IPS-20b (cell line): ENCODE results near the gene H2BK1.

Experiments used
- H3K27ac ChIP-seq: one replicate; pipeline ENCODE4 v1.5.1; 2013; ENCODE audit warnings: low read length
- H3K27me3 ChIP-seq: 2 replicates; pipeline ENCODE4 v1.6.1; 2013; ENCODE audit warnings: mild to moderate bottlenecking, low read length, inconsistent platforms; ENCODE audit not compliant: insufficient read depth
- H3K36me3 ChIP-seq: 2 replicates; pipeline ENCODE4 v1.6.1; 2013; ENCODE audit warnings: low read depth, mild to moderate bottlenecking, inconsistent platforms, low read length, moderate library complexity; ENCODE audit not compliant: insufficient read depth
- H3K4me1 ChIP-seq: 2 replicates; pipeline ENCODE4 v1.6.1; 2013; ENCODE audit warnings: mild to moderate bottlenecking, control low read depth, inconsistent platforms, low read length, moderate library complexity; ENCODE audit not compliant: insufficient read depth
- H3K4me3 ChIP-seq: 2 replicates; pipeline ENCODE4 v1.5.1; 2013; ENCODE audit warnings: mild to moderate bottlenecking, low read length, inconsistent platforms
- H3K9ac ChIP-seq: 2 replicates; pipeline ENCODE4 v1.6.1; 2013; ENCODE audit warnings: low read depth, mild to moderate bottlenecking, inconsistent platforms, low read length, moderate library complexity
- H3K9me3 ChIP-seq: 2 replicates; pipeline ENCODE4 v1.6.1; 2013; ENCODE audit warnings: mild to moderate bottlenecking, low read depth, low read length, inconsistent platforms; ENCODE audit not compliant: insufficient read depth

The H2BK1 gene

DNA sequence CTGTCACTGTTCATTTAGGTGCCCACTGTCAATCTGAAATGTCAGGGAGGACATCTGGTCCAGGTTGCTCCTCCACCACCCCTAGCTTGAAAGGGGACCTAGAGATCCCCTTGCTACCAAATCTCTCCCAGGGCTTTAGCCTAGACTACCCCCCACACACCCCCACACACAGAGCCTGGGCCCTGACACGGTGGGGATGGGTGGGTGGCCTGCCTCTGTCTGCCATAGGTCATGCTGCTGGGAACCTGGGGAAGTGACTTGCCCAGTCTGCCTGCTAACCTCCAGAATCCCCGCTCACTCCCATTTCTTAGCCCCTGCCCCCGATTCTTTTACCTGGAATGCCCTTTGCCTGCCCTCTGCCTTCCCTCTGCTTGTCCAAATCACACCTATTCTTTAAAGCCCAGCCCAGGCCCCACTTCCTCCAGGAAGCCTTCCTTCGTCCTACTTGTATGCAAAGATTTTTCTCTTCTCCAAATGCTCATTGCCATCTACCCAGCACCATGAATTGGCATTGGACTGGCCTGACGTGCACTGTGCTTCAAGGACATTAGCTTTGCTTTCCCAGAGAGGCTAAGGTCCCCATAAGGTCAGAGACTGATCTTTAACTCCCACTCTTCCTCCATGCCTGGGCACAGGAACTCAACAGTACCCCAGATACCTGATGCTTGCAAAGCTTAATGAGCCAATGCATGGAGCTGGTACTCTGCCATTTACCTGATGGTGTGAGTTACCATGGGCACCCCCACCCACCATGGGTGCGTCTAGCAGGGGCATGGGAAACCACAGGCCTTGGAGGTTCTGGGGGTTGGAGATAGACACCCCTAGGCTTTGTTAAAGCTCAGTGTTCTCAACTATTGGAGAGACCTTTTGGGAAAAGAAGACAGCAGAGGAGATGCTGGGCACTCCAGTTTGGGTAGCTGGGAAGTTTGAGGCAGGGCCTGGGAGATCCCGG lies 40.2 kb upstream of the H2BK1 start:
- H3K36me3 ChIP-seq: no peaks in the 10 kb centered on the region
- no peak overlapping the region for H3K27ac ChIP-seq
- H3K9me3 ChIP-seq: no peaks in the 10 kb centered on the region
- peak overlapping the region; percentile 61 for H3K4me3 ChIP-seq
- peaks cover 93% of the 10 kb centered on the region for H3K27me3 ChIP-seq
- H3K4me1 ChIP-seq: peaks cover 22% of the 10 kb centered on the region
- H3K9ac ChIP-seq: peak overlapping the region; percentile 51; the same call in 1 of the 2 replicates

DNA sequence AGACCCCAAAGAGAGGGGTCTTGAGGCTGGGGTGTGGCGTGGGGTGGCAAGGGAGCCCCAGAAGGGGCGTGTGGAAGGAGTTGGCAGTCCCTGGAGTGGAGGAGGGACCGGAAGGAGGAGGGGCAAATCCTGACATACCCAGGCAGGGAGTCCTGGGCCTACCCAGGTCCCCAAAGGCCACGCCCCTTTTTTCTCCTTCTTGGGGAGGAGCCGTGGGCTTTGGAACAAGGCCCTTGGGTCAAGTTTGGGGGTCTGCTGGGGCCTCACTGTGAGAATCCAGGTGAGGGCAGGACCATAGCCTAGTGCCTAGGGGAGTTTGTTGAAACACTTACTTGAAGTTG lies 39.4 kb upstream of the H2BK1 start:
- Histone ChIP-seq H3K4me1 (peaks cover 26% of the 10 kb centered on the region), H3K9me3 (no peaks in the 10 kb centered on the region), H3K9ac (no peak overlapping the region), H3K27ac (no peak overlapping the region), H3K4me3 (peak overlapping the region; percentile 60; the same call in 1 of the 2 replicates), H3K27me3 (peaks cover 92% of the 10 kb centered on the region), H3K36me3 (no peaks in the 10 kb centered on the region)

DNA sequence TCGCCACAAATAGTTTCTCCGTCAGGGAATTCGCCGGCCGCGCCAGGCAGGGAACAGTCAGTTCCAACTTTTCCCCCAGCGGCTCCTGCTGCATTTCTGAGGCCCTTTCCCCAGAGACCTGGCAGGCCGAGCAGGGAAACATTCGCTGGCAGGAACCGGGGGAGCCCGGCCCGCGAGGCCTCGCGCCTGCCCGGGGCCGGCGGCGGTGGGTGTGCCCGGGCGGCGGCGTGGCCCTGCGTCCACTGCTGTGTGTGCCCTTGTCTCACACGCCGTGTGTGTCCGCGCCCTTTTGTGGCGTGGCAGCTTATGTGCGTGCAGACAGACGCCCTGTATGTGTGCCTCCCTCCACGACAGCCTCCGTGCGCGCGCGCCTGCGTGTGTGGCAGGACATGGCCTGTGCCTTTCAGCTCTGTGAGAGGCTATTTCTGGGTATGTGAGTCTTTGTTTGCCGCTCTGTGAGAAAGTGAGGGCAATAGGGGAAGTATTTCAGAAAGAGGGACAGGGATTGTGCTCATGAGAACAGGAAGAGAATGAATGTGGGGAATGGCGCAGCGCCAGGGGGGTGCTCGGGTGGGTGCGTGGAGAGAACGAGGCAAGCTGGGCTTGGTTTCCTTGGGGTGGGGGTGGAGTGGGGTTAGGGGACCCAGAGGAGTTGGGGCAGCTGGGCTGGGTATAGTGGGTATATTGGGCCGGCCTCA lies 38.9 kb upstream of the H2BK1 start:
- Histone ChIP-seq H3K27me3 (peaks cover 92% of the 10 kb centered on the region), H3K4me3 (peak overlapping the region; percentile 60), H3K36me3 (no peaks in the 10 kb centered on the region), H3K9me3 (no peaks in the 10 kb centered on the region), H3K9ac (no peak overlapping the region), H3K27ac (no peak overlapping the region), H3K4me1 (peaks cover 29% of the 10 kb centered on the region)

DNA sequence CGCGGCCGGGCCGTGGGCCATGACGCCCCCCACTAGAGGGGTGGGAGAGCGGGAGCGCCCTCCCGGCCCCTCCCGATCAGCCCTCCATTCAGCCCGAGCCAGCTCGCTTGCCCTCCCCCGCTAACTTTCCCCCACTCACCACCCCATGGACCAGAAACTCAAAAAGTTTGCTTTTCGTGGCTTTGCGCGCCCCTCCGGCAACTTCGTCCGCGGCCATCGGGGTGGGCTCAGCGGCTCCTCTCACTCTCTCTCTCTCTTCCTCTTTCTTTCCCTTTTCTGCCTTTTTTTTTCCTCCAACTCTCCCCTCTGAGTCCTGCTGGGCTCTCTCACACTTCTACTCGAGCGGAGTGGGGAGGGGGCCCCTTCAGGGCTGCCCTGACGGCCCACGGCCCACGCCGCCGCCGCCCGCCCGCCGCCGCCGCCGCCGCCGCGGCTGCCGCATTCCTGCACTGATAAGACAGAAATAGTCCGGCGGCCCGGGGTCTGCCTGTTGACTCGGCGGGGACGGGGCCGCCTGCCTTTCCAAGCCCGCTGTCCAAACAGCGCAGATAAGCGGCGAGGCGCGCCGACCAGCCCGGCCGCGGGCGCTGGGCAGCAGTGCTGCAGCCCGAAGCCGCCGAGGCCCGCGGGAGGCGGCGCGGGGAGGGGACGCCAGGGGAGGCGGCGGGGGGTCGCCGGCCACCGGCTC lies 38.2 kb upstream of the H2BK1 start, which contains the start of gene SMARCD3:
Gene SMARCD3, minus strand, starts transcription at position 349 of the 688 bp plus-strand sequence. Its CDS starts 132 bp downstream, at position 217.
- 0 out of 2 replicates have a peak within 1 kb of the TSS, but pooled peaks have one; percentile 11 for H3K9ac ChIP-seq
- no peak within 1 kb of the TSS for H3K27ac ChIP-seq
- peaks cover 92% of the 10 kb centered on the region for H3K27me3 ChIP-seq
- H3K9me3 ChIP-seq: no peaks in the 10 kb centered on the region
- peak within 1 kb of the TSS; percentile 64 for H3K4me3 ChIP-seq
- H3K4me1 ChIP-seq: peaks cover 29% of the 10 kb centered on the region
- no peaks in the 10 kb centered on the region for H3K36me3 ChIP-seq

DNA sequence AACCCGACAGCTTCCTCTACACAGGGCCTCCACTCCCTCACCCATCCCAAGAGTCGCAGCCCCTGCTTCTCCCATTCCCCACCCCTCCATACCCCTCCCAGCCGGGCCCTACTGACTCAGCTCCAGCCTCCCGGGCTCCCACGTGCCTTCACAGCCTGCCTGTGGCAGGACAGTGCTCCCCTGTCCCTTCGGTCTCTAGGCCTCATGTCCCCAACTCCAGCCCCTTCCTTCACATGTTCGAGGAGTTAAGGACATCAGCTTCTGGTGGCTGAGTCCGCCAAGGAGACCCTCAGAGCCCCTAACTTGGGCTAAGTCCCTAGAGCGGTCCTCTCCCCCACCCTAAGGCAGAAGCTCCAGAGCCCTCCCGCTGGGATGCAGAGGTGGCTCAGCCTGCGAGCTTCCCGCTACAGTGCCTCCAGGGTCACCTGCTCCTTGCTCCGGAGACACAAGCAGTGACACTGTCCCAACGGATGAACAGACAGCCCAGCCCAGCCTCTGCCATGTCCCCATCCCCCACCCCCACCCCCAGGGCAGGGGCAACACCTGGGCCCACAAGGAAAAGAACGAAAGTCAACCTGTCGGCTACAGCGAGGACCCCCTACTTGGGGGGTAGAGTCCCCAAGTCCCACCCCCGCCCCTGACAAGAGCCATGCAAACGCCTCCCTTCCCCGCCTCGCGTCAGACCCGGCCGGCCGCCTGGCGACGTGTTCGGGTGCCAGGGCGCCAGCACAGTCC lies 37.5 kb upstream of the H2BK1 start:
- peak overlapping the region; percentile 64; the same call in 1 of the 2 replicates for H3K4me3 ChIP-seq
- peaks cover 27% of the 10 kb centered on the region for H3K4me1 ChIP-seq
- H3K27ac ChIP-seq: no peak overlapping the region
- H3K9me3 ChIP-seq: no peaks in the 10 kb centered on the region
- peaks cover 85% of the 10 kb centered on the region for H3K27me3 ChIP-seq
- no peaks in the 10 kb centered on the region for H3K36me3 ChIP-seq
- 0 out of 2 replicates have a peak overlapping the region, but pooled peaks have one; percentile 11 for H3K9ac ChIP-seq

GRCh38 chr7:151246851-151247580 lies 36.7 kb upstream of the H2BK1 start:
- H3K27me3 ChIP-seq: peaks cover 85% of the 10 kb centered on the region
- no peak overlapping the region for H3K27ac ChIP-seq
- H3K9ac ChIP-seq: no peak overlapping the region
- H3K4me1 ChIP-seq: peaks cover 21% of the 10 kb centered on the region
- H3K36me3 ChIP-seq: no peaks in the 10 kb centered on the region
- peak overlapping the region; percentile 64; the same call in 1 of the 2 replicates for H3K4me3 ChIP-seq
- no peaks in the 10 kb centered on the region for H3K9me3 ChIP-seq

GRCh38 chr7:151246102-151246850 lies 36.0 kb upstream of the H2BK1 start:
- peak overlapping the region; percentile 51; the same call in 1 of the 2 replicates for H3K4me3 ChIP-seq

DNA sequence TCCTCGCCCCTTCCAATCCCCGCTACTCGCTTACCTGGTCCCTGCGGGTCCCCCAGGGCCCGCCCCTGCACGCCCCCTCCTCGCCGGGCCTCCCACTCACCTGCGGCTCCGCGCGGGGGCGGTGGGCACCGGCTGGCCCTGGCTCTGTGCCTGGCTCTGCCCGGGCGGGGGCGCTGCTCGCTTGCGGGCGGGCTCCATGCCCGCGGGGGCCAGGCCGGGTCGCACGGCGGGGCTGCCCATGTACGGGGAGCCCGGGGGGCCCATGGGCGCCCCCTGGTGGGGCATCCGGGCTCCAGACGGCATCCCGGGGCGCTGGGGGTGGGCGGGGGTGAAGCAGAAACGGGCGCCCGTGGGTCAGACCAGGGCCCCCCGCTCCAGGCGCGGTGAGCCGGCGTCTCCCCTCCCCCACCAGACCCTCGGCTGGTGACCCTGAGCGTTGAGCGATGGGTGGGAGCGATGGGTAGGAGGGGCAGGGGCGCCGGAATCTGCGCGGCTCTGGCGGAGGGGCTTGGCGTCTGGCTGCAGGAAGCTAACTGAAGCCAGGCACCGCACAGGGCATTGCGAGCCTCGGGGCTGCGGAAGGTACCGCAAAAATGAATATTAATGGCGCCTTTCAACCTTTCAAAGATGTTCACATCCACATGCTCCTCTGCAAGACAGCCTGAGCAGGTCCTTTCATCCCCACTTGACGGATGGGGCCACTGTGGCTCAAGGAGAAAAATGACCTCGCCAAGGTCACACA lies 35.2 kb upstream of the H2BK1 start:
- Histone ChIP-seq H3K9me3 (no peaks in the 10 kb centered on the region), H3K9ac (no peak overlapping the region), H3K27me3 (peaks cover 76% of the 10 kb centered on the region), H3K4me3 (peak overlapping the region; percentile 61), H3K4me1 (peaks cover 13% of the 10 kb centered on the region), H3K27ac (no peak overlapping the region), H3K36me3 (no peaks in the 10 kb centered on the region)

More at GRCh38 chr7:151246102-151246850, 36.0 kb upstream of the H2BK1 start:
- Histone ChIP-seq H3K36me3 (no peaks in the 10 kb centered on the region), H3K27ac (no peak overlapping the region), H3K4me1 (peaks cover 21% of the 10 kb centered on the region), H3K9ac (no peak overlapping the region), H3K27me3 (peaks cover 84% of the 10 kb centered on the region), H3K9me3 (no peaks in the 10 kb centered on the region)

GRCh38 chr7:151244841-151245346 lies 34.6 kb upstream of the H2BK1 start:
- no peak overlapping the region for H3K27ac ChIP-seq
- no peaks in the 10 kb centered on the region for H3K36me3 ChIP-seq
- H3K9ac ChIP-seq: no peak overlapping the region
- H3K4me3 ChIP-seq: peak overlapping the region; percentile 61
- peaks cover 70% of the 10 kb centered on the region for H3K27me3 ChIP-seq
- H3K4me1 ChIP-seq: peaks cover 11% of the 10 kb centered on the region; the same call in 1 of the 2 replicates
- no peaks in the 10 kb centered on the region for H3K9me3 ChIP-seq
